SK-N-SH (cell line): ENCODE results near the gene ESRRG. TPM values are rescaled to one million over a fixed set of nuclear protein-coding genes. Genes with fewer than 3 reads are reported as not detected.

Source experiments
- CTCF ChIA-PET: fragments of 300-600, 350-600 bp; formaldehyde crosslinking; extraction: SDS; loops from one replicate; lab custom pipeline; 2021; lab: Yijun Ruan, JAX
- POLR2A ChIA-PET: fragments of 350-600 bp; sonication (Branson Sonifier 250); formaldehyde crosslinking; extraction: SDS; loops from one replicate; lab custom pipeline; 2020; ENCODE audit warnings: antibody characterized with exemption, inconsistent platforms; lab: Yijun Ruan, JAX
- DNase-seq: peaks from one replicate; pipeline ENCODE4 v3.0.0; 2012
- H2AFZ ChIP-seq: fragments of 200-600 bp; sonication (generic); 2 replicates; pipeline ENCODE4 v1.8.1; 2016; ENCODE audit warnings: antibody characterized with exemption, mild to moderate bottlenecking, low read depth
- H3F3A ChIP-seq: fragments of 200-600 bp; sonication (generic); replicated peaks from 2 replicates; pipeline ENCODE3; 2016; ENCODE audit warnings: antibody characterized with exemption, mild to moderate bottlenecking; ENCODE audit not compliant: insufficient read depth
- H3K27ac ChIP-seq, 2 experiments: fragments of 200-500 bp in 1 of 2; fragments of 200-600 bp in 1 of 2; sonication (Bioruptor generic) in 1 of 2; sonication (generic), shearing (Covaris generic) in 1 of 2; 2 replicates each; pipeline versions ENCODE4 v1.5.1 to v1.6.1; 2014 to 2016; ENCODE audit warnings: low read depth in 2 of 2, inconsistent platforms in 1 of 2, low read length in 1 of 2, mild to moderate bottlenecking in 1 of 2, mixed read lengths in 1 of 2
- H3K27me3 ChIP-seq: fragments of 200-600 bp; sonication (generic), shearing (Covaris generic); 2 replicates; pipeline ENCODE4 v1.6.1; 2016; ENCODE audit warnings: mixed run types; ENCODE audit not compliant: insufficient read depth
- H3K36me3 ChIP-seq, 2 experiments: fragments of 200-500 bp in 1 of 2; fragments of 200-600 bp in 1 of 2; sonication (Bioruptor generic) in 1 of 2; sonication (generic) in 1 of 2; replicated peaks in 1 of 2; 2 replicates each; pipeline versions ENCODE3 to v1.5.1; 2014 to 2016; ENCODE audit warnings: low read length in 1 of 2, mild to moderate bottlenecking in 1 of 2; ENCODE audit not compliant: insufficient read depth in 2 of 2, control insufficient read depth in 1 of 2
- H3K4me1 ChIP-seq, 2 experiments: fragments of 200-500 bp in 1 of 2; fragments of 200-600 bp in 1 of 2; sonication (Bioruptor generic) in 1 of 2; sonication (generic), shearing (Covaris generic) in 1 of 2; 2 replicates each; pipeline versions ENCODE4 v1.5.1 to v1.6.1; 2014 to 2016; ENCODE audit warnings: low read depth in 1 of 2, low read length in 1 of 2, mixed run types in 1 of 2; ENCODE audit not compliant: insufficient read depth in 2 of 2, control insufficient read depth in 1 of 2
- H3K4me2 ChIP-seq: fragments of 200-600 bp; sonication (generic), shearing (Covaris generic); 2 replicates; pipeline ENCODE4 v1.6.1; 2017; ENCODE audit warnings: mixed run types
- H3K4me3 ChIP-seq, 2 experiments: fragments of 200-500 bp in 1 of 2; fragments of 200-600 bp in 1 of 2; sonication (Bioruptor generic) in 1 of 2; sonication (generic), shearing (Covaris generic) in 1 of 2; 2 replicates each; pipeline versions ENCODE4 v1.5.1 to v1.8.1; 2014 to 2016; ENCODE audit warnings: low read depth in 2 of 2, inconsistent platforms in 1 of 2, low read length in 1 of 2, mild to moderate bottlenecking in 1 of 2, mixed read lengths in 1 of 2, moderate library complexity in 1 of 2
- H3K79me2 ChIP-seq: fragments of 200-600 bp; sonication (generic); 2 replicates; pipeline ENCODE4 v1.8.1; 2017; ENCODE audit warnings: mild to moderate bottlenecking; ENCODE audit not compliant: insufficient read depth
- H3K9ac ChIP-seq: fragments of 200-600 bp; sonication (generic); 2 replicates; pipeline ENCODE4 v1.6.1; 2017; ENCODE audit warnings: mixed run types
- H3K9me2 ChIP-seq: fragments of 200-600 bp; sonication (generic); 2 replicates; pipeline ENCODE4 v1.6.1; 2017; ENCODE audit warnings: mixed run types
- H3K9me3 ChIP-seq: fragments of 200-600 bp; sonication (generic); 2 replicates; pipeline ENCODE4 v1.6.1; 2017; ENCODE audit warnings: mixed run types, mild to moderate bottlenecking, moderate library complexity
- H4K20me1 ChIP-seq: fragments of 200-600 bp; sonication (generic); 2 replicates; pipeline ENCODE4 v1.6.1; 2017; ENCODE audit warnings: mild to moderate bottlenecking, mixed run types; ENCODE audit not compliant: insufficient read depth
- EP300 ChIP-seq, 2 experiments: IDR thresholded peaks; 2 replicates each; pipeline versions ENCODE4 v1.4.0 to v1.6.1; 2012; ENCODE audit warnings: borderline replicate concordance in 1 of 2, low read depth in 1 of 2, low read length in 1 of 2
- EZH2phosphoT487 ChIP-seq: fragments of 200-600 bp; sonication (generic); IDR thresholded peaks from 2 replicates; pipeline ENCODE4 v1.6.1; 2017; ENCODE audit warnings: low read depth, mixed run types, mild to moderate bottlenecking, antibody characterized with exemption, moderate library complexity, borderline replicate concordance
- FOXJ3 ChIP-seq: sonication (generic); formaldehyde crosslinking; IDR thresholded peaks from 2 replicates; pipeline ENCODE4 v1.5.1; 2020; ENCODE audit warnings: mild to moderate bottlenecking, missing genetic modification reagents
- GATA2 ChIP-seq: sonication (generic); formaldehyde crosslinking; IDR thresholded peaks from 2 replicates; pipeline ENCODE4 v1.5.0; 2020; ENCODE audit warnings: mild to moderate bottlenecking, missing genetic modification reagents
- JUND ChIP-seq: IDR thresholded peaks from 2 replicates; pipeline ENCODE4 v1.4.0; 2012
- NRF1 ChIP-seq: IDR thresholded peaks from 2 replicates; pipeline ENCODE4 v1.6.1; 2012; ENCODE audit warnings: low read depth, mild to moderate bottlenecking, low read length
- PBX3 ChIP-seq: IDR thresholded peaks from 2 replicates; pipeline ENCODE4; 2012
- POLR2AphosphoS5 ChIP-seq: IDR thresholded peaks from 2 replicates; pipeline ENCODE4 v1.6.1; 2012; ENCODE audit warnings: low read depth, low read length
- RAD21 ChIP-seq: IDR thresholded peaks from 2 replicates; pipeline ENCODE4 v1.6.1; 2012; ENCODE audit warnings: mild to moderate bottlenecking, low read length
- RCOR1 ChIP-seq: fragments of 150-350 bp; IDR thresholded peaks from 2 replicates; pipeline ENCODE4 v1.6.1; 2017; ENCODE audit warnings: antibody characterized with exemption, low read length
- REST ChIP-seq: IDR thresholded peaks from 2 replicates; pipeline ENCODE4 v1.6.1; 2012; ENCODE audit warnings: mild to moderate bottlenecking, low read depth, low read length, moderate library complexity
- RFX5 ChIP-seq: IDR thresholded peaks from 2 replicates; pipeline ENCODE4 v1.6.1; 2012; ENCODE audit warnings: mild to moderate bottlenecking, improper control_type of control experiment, low read length
- SIN3A ChIP-seq: IDR thresholded peaks from 2 replicates; pipeline ENCODE4 v1.6.1; 2012; ENCODE audit warnings: low read depth, mild to moderate bottlenecking, low read length, moderate library complexity, borderline replicate concordance
- SMC3 ChIP-seq: IDR thresholded peaks from 2 replicates; pipeline ENCODE4 v1.6.1; 2012; ENCODE audit warnings: low read depth, low read length, improper control_type of control experiment
- TAF1 ChIP-seq: IDR thresholded peaks from 2 replicates; pipeline ENCODE4 v1.6.1; 2012; ENCODE audit warnings: low read depth, mild to moderate bottlenecking, low read length, moderate library complexity, borderline replicate concordance
- TCF12 ChIP-seq: IDR thresholded peaks from 2 replicates; pipeline ENCODE4 v1.4.0; 2012
- TEAD4 ChIP-seq: IDR thresholded peaks from 2 replicates; pipeline ENCODE4 v1.4.0; 2012; ENCODE audit warnings: mild to moderate bottlenecking, borderline replicate concordance; ENCODE audit not compliant: insufficient read depth
- USF2 ChIP-seq: fragments of 150-350 bp; IDR thresholded peaks from 2 replicates; pipeline ENCODE4 v1.6.1; 2017; ENCODE audit warnings: antibody characterized with exemption, low read length, low read depth, borderline replicate concordance
- ZBTB33 ChIP-seq: IDR thresholded peaks from 2 replicates; pipeline ENCODE4 v1.4.0; 2012; ENCODE audit warnings: low read depth, borderline replicate concordance
- WGBS: methylation state at CpG from one replicate; pipeline ENCODE4 v1.1.6; 2017; ENCODE audit warnings: low lambda C conversion rate; 5-methylcytosine and 5-hydroxymethylcytosine counted together
- polyA plus RNA-seq, 3 experiments: library from polyadenylated mRNA; depleted of rRNA; stranded (reverse); fragments of >200 nt; gene quantifications; 2 replicates each; pipeline ENCODE4 v1.2.3, GENCODE V29; 2012

ESRRG gene
- polyA plus RNA-seq, 1 of the 3 experiments (the other 2 are of a cell fraction), result 0.26 TPM

GRCh38 chr1:216533776-216534175 is 189.5 kb downstream of the ESRRG start:
- peak overlapping the region in 1 of 2 experiments; percentile 91; a peak in 2 of 4 replicates for H3K27ac ChIP-seq
- POLR2A ChIA-PET, result interaction anchor here (0.8 kb wide), 1 partner anchor 22 kb away, joined by 3 read pairs; no protein-coding TSS in a partner anchor

More at GRCh38 chr1:216533776-216534175, 189.5 kb downstream of the ESRRG start:
- H3K9ac ChIP-seq, result no peak overlapping the region
- H3K27me3 ChIP-seq, result no peaks in the 10 kb centered on the region
- H3F3A ChIP-seq, result no peaks in the 10 kb centered on the region
- H4K20me1 ChIP-seq, result no peaks in the 10 kb centered on the region
- no peak overlapping the region for H3K4me3 ChIP-seq
- no peaks in the 10 kb centered on the region for H3K79me2 ChIP-seq
- H3K36me3 ChIP-seq, result no peaks in the 10 kb centered on the region
- TF ChIP-seq SMC3 (no peak; the same call in 1 of the 2 replicates), USF2 (no peak), RCOR1 (peak; percentile 89; the same call in 1 of the 2 replicates), JUND (0 out of 2 replicates have a peak, but pooled peaks have one; percentile 15), FOXJ3 (CRISPR knock-in tag) (peak; percentile 59; the same call in 1 of the 2 replicates), TAF1 (no peak), ZBTB33 (no peak), EZH2phosphoT487 (no peak), REST (no peak), EP300 (IDR thresholded peaks at IDR 0.05; ENCODE audit: borderline replicate concordance in 1 of 2, low read depth in 1 of 2, low read length in 1 of 2) (peak in 1 of 2 experiments; percentile 99; a peak in 3 of 4 replicates), PBX3 (peak; percentile 43; the same call in 1 of the 2 replicates), NRF1 (no peak), RAD21 (0 out of 2 replicates have a peak, but pooled peaks have one; percentile 19), SIN3A (no peak), POLR2AphosphoS5 (peak; percentile 27; the same call in 1 of the 2 replicates), GATA2 (CRISPR knock-in tag) (peak; percentile 98), TCF12 (peak; percentile 75), RFX5 (peak; percentile 34; the same call in 1 of the 2 replicates), TEAD4 (peak; percentile 75; the same call in 1 of the 2 replicates)
- peak overlapping the region; percentile 31; the same call in 1 of the 2 replicates for H3K4me2 ChIP-seq
- 43% methylated on average over 4 of the region's 4 CpGs for WGBS
- peaks cover 0 to 34% of the 10 kb centered on the region in 2 experiments; a peak in 2 of 4 replicates for H3K4me1 ChIP-seq
- CTCF ChIA-PET, result interaction anchor here (0.9 to 2.5 kb wide), 7 partner anchors 12 to 313 kb away, joined by 3 to 8 read pairs (median 3); no protein-coding TSS in a partner anchor
- H3K9me3 ChIP-seq, result no peaks in the 10 kb centered on the region
- DNase-seq, result peak; percentile 25
- no peaks in the 10 kb centered on the region for H3K9me2 ChIP-seq
- peak overlapping the region; percentile 48; the same call in 1 of the 2 replicates for H2AFZ ChIP-seq
